ENCODE results near the gene PDE3A. TPM values are rescaled to one million over a fixed set of nuclear protein-coding genes. Genes with fewer than 3 reads are reported as not detected.

Gene PDE3A
- total RNA-seq, 3 donors from 2014 or later = 7.0 to 11.5 (median 9.4) TPM

GRCh38 chr12:20520532-20520931 lies 152.2 kb downstream of the PDE3A start:
- Histone ChIP-seq H3K36me3 (no peaks in the 10 kb centered on the region), H3K4me3 (no peak overlapping the region), H3K9me3 (no peaks in the 10 kb centered on the region), H3K27me3 (no peaks in the 10 kb centered on the region), H3K4me1 (no peaks in the 10 kb centered on the region), H3K27ac (no peak overlapping the region)
- intact Hi-C loops (cut with DNase I; ENCODE audit: low total_unique reads) = no loop called here
- TF ChIP-seq POLR2A (IDR thresholded peaks at IDR 0.05) (no peak), POLR2AphosphoS5 (IDR thresholded peaks at IDR 0.05) (no peak)
- no peak for DNase-seq (ENCODE audit: low spot score in 2 of 2)

- H3K27me3 ChIP-seq = no peaks in the 10 kb centered on the region
- no peak overlapping the region for H3K4me3 ChIP-seq
- TF ChIP-seq POLR2A (IDR thresholded peaks at IDR 0.05) (no peak), CTCF (IDR thresholded peaks at IDR 0.05) (no peak), POLR2AphosphoS5 (IDR thresholded peaks at IDR 0.05) (no peak)
- intact Hi-C loops (cut with DNase I; ENCODE audit: low total_unique reads) = no loop called here
- H3K27ac ChIP-seq = no peak overlapping the region
- no peaks in the 10 kb centered on the region for H3K36me3 ChIP-seq
- no peak for DNase-seq (ENCODE audit: low spot score in 2 of 2)
- H3K4me1 ChIP-seq = no peaks in the 10 kb centered on the region
- H3K9me3 ChIP-seq = no peaks in the 10 kb centered on the region
Measured at GRCh38 chr12:20523658-20524057, 155.3 kb downstream of the PDE3A start.

GRCh38 chr12:20524113-20524512 lies 155.8 kb downstream of the PDE3A start:
- Histone ChIP-seq H3K27ac (no peak overlapping the region), H3K9me3 (no peaks in the 10 kb centered on the region), H3K4me1 (no peaks in the 10 kb centered on the region), H3K27me3 (no peaks in the 10 kb centered on the region), H3K4me3 (no peak overlapping the region), H3K36me3 (no peaks in the 10 kb centered on the region)
- DNase-seq (ENCODE audit: low spot score in 2 of 2) = no peak
- intact Hi-C loops (cut with DNase I; ENCODE audit: low total_unique reads) = no loop called here
- TF ChIP-seq POLR2AphosphoS5 (IDR thresholded peaks at IDR 0.05) = no peak
- no peak for TF ChIP-seq CTCF (IDR thresholded peaks at IDR 0.05)
- no peak for TF ChIP-seq POLR2A (IDR thresholded peaks at IDR 0.05)

- no peak for DNase-seq (ENCODE audit: low spot score in 2 of 2)
- Histone ChIP-seq H3K27me3 (no peaks in the 10 kb centered on the region), H3K27ac (no peak overlapping the region), H3K4me1 (no peaks in the 10 kb centered on the region), H3K36me3 (no peaks in the 10 kb centered on the region), H3K4me3 (no peak overlapping the region), H3K9me3 (no peaks in the 10 kb centered on the region)
- intact Hi-C loops (cut with DNase I; ENCODE audit: low total_unique reads) = no loop called here
- no peak for TF ChIP-seq POLR2A (IDR thresholded peaks at IDR 0.05)
- no peak for TF ChIP-seq CTCF (IDR thresholded peaks at IDR 0.05)
- no peak for TF ChIP-seq POLR2AphosphoS5 (IDR thresholded peaks at IDR 0.05)
Measured at GRCh38 chr12:20525064-20525610, 156.8 kb downstream of the PDE3A start.

- TF ChIP-seq CTCF (IDR thresholded peaks at IDR 0.05) (no peak), POLR2A (IDR thresholded peaks at IDR 0.05) (no peak), POLR2AphosphoS5 (IDR thresholded peaks at IDR 0.05) (no peak)
- H3K4me3 ChIP-seq = no peak overlapping the region
- no peaks in the 10 kb centered on the region for H3K27me3 ChIP-seq
- H3K4me1 ChIP-seq = no peaks in the 10 kb centered on the region
- no peak overlapping the region for H3K27ac ChIP-seq
- intact Hi-C loops (cut with DNase I; ENCODE audit: low total_unique reads) = no loop called here
- no peak for DNase-seq (ENCODE audit: low spot score in 2 of 2)
- H3K36me3 ChIP-seq = no peaks in the 10 kb centered on the region
- no peaks in the 10 kb centered on the region for H3K9me3 ChIP-seq
Measured at GRCh38 chr12:20527417-20528163, 159.3 kb downstream of the PDE3A start.

All from breast epithelium (tissue), 4 donors.